GM23248 (cell line): Measurements from ENCODE around the gene KLHDC3. TPM values are rescaled to one million over a fixed set of nuclear protein-coding genes. Genes with fewer than 3 reads are reported as not detected.

Source experiments
- DNase-seq: peaks from one replicate; pipeline ENCODE4 v3.0.0-alpha.2; 2015
- H2AFZ ChIP-seq: fragments of 200-600 bp; sonication (generic); 2 replicates; pipeline ENCODE4 v1.6.1; 2016; ENCODE audit warnings: antibody characterized with exemption
- H3F3A ChIP-seq: fragments of 200-600 bp; sonication (generic); 2 replicates; pipeline ENCODE4 v1.6.1; 2016; ENCODE audit warnings: mild to moderate bottlenecking, antibody characterized with exemption, mixed run types; ENCODE audit not compliant: insufficient read depth
- H3K27ac ChIP-seq: fragments of 200-600 bp; sonication (generic); 2 replicates; pipeline ENCODE4 v1.5.1; 2016; ENCODE audit warnings: mild to moderate bottlenecking
- H3K27me3 ChIP-seq: fragments of 200-600 bp; sonication (generic); replicated peaks from 2 replicates; pipeline ENCODE4 v1.6.1; 2016; ENCODE audit warnings: mild to moderate bottlenecking; ENCODE audit not compliant: insufficient read depth
- H3K36me3 ChIP-seq: fragments of 200-600 bp; sonication (generic); 2 replicates; pipeline ENCODE4 v1.6.1; 2016; ENCODE audit warnings: low read depth, mild to moderate bottlenecking
- H3K4me1 ChIP-seq: fragments of 200-600 bp; sonication (generic); 2 replicates; pipeline ENCODE4 v1.6.1; 2016; ENCODE audit warnings: mild to moderate bottlenecking; ENCODE audit not compliant: insufficient read depth
- H3K4me2 ChIP-seq: fragments of 200-600 bp; sonication (generic); one replicate; pipeline ENCODE4 v1.6.1; 2016; ENCODE audit warnings: mild to moderate bottlenecking; ENCODE audit not compliant: unreplicated experiment
- H3K4me3 ChIP-seq: fragments of 200-600 bp; sonication (generic); 2 replicates; pipeline ENCODE4 v1.5.1; 2016; ENCODE audit warnings: mild to moderate bottlenecking
- H3K79me2 ChIP-seq: fragments of 200-600 bp; sonication (generic); 2 replicates; pipeline ENCODE4 v1.6.1; 2016; ENCODE audit warnings: mild to moderate bottlenecking; ENCODE audit not compliant: insufficient read depth
- H3K9ac ChIP-seq: fragments of 200-600 bp; sonication (generic); 2 replicates; pipeline ENCODE4 v1.6.1; 2016; ENCODE audit warnings: mild to moderate bottlenecking
- H3K9me2 ChIP-seq: fragments of 200-600 bp; sonication (generic); 2 replicates; pipeline ENCODE4 v1.6.1; 2016; ENCODE audit warnings: mixed run types, mild to moderate bottlenecking, moderate library complexity; ENCODE audit not compliant: insufficient read depth
- H3K9me3 ChIP-seq: fragments of 200-600 bp; sonication (generic); one replicate; pipeline ENCODE4 v1.6.1; 2017; ENCODE audit warnings: low read depth
- H4K20me1 ChIP-seq: fragments of 200-600 bp; sonication (generic); 2 replicates; pipeline ENCODE4 v1.6.0; 2016; ENCODE audit not compliant: insufficient read depth
- EZH2 ChIP-seq: fragments of 200-600 bp; sonication (generic); IDR thresholded peaks from 2 replicates; pipeline ENCODE4 v1.6.1; 2018; ENCODE audit warnings: antibody characterized with exemption, mild to moderate bottlenecking; ENCODE audit not compliant: insufficient read depth, poor library complexity, severe bottlenecking
- EZH2phosphoT487 ChIP-seq: fragments of 200-600 bp; sonication (generic); IDR thresholded peaks from 2 replicates; pipeline ENCODE4 v1.6.1; 2018; ENCODE audit warnings: antibody characterized with exemption, moderate library complexity, mild to moderate bottlenecking, low read depth; ENCODE audit not compliant: insufficient read depth
- WGBS, 2 experiments: methylation state at CpG; one replicate each; pipeline ENCODE4 v1.1.6; 2015 to 2017; ENCODE audit warnings: low lambda C conversion rate in 2 of 2, low coverage in 1 of 2; ENCODE audit errors: missing lambda C conversion rate in 2 of 2; 5-methylcytosine and 5-hydroxymethylcytosine counted together
- in situ Hi-C: fragments of 300-500 bp; cut with MboI; formaldehyde crosslinking; loops from 2 replicates; pipeline ENCODE4 v1.15.0; 2020
- polyA plus RNA-seq: library from polyadenylated mRNA; unstranded; fragments of >200 nt; fragmentation: Nextera tagmentation; extraction: Ambion mirVana; gene quantifications from 2 replicates; pipeline ENCODE4 v1.2.1, GENCODE V29; 2016
- total RNA-seq: library from RNA; depleted of rRNA; stranded (reverse); fragments of >200 nt; shearing (Covaris generic); gene quantifications from 2 replicates; pipeline ENCODE4 v1.2.3, GENCODE V29; 2014

The KLHDC3 gene
- total and polyA plus RNA-seq, 2 experiments from 2014 or later, result 94.3 to 129 TPM

DNA sequence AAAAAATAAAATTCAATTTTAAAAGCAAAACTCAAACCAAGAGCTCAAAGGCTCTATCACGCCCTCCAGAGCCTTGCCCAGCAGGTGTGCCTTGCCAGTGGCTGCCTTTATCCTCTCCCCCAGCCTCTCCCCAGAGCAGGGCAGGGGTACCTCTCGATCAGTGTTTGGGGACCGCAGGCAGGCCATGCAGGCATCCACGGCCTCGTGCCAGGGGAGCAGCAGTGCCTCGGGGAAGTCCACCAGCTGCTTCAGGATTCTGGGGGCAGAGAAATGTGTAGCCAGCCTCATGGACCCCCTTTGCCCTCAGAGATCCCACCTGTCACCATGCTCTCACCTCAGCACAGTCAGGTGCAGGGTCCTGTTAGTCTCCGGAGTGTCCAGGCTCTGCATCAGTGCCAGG is 33.9 kb downstream of the KLHDC3 start:
- H2AFZ ChIP-seq, result no peak overlapping the region
- TF ChIP-seq EZH2 (no peak), EZH2phosphoT487 (no peak)
- no peak overlapping the region for H3K27ac ChIP-seq
- H3K4me2 ChIP-seq, result no peak overlapping the region
- peaks cover 31% of the 10 kb centered on the region for H3K79me2 ChIP-seq
- no peak for DNase-seq
- no peaks in the 10 kb centered on the region for H3F3A ChIP-seq
- no peak overlapping the region for H3K9ac ChIP-seq
- in situ Hi-C loops, result no loop called here
- H3K9me2 ChIP-seq, result no peaks in the 10 kb centered on the region
- no peaks in the 10 kb centered on the region for H4K20me1 ChIP-seq
- H3K4me1 ChIP-seq, result peaks cover 24% of the 10 kb centered on the region
- H3K27me3 ChIP-seq, result no peaks in the 10 kb centered on the region
- peaks cover 19% of the 10 kb centered on the region; the same call in 1 of the 2 replicates for H3K36me3 ChIP-seq
- H3K9me3 ChIP-seq, result no peaks in the 10 kb centered on the region
- WGBS, 2 experiments, result 94 to 97% methylated on average over 7 of the region's 7 CpGs
- H3K4me3 ChIP-seq, result no peak overlapping the region

DNA sequence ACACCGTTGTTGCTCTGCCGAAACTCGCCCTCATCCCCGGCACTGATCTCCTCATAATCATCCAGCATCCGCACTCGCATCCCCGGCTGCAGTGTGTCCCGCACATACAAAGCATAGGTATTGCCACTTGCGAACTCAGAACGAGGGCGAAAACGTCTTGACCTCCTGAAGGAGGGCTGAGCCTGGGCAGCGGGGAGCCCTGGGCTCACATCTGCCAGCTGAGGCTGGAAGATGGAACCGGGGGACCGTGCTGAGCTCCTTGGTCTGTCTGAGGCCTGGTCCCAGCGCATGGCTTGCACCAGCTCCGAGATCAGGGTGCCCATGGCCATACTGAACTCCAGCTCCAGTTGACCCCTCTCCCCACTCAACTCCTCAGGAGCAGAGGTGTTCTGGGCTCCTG is 36.9 kb downstream of the KLHDC3 start:
- Histone ChIP-seq H3K4me2 (no peak overlapping the region), H4K20me1 (no peaks in the 10 kb centered on the region), H3K9me3 (no peaks in the 10 kb centered on the region), H3K4me3 (no peak overlapping the region), H3F3A (no peaks in the 10 kb centered on the region), H3K4me1 (peaks cover 24% of the 10 kb centered on the region), H3K36me3 (peaks cover 16% of the 10 kb centered on the region; the same call in 1 of the 2 replicates), H3K27ac (no peak overlapping the region), H3K79me2 (peaks cover 36% of the 10 kb centered on the region), H2AFZ (no peak overlapping the region), H3K9ac (peak overlapping the region; percentile 99; the same call in 1 of the 2 replicates), H3K9me2 (no peaks in the 10 kb centered on the region), H3K27me3 (no peaks in the 10 kb centered on the region)
- WGBS, 2 experiments, result 91% methylated on average over 17 of the region's 17 CpGs
- DNase-seq, result no peak
- TF ChIP-seq EZH2phosphoT487 (no peak), EZH2 (no peak)
- in situ Hi-C loops, result no loop called here

- Histone ChIP-seq H3K4me1 (peaks cover 24% of the 10 kb centered on the region), H3K79me2 (peaks cover 42% of the 10 kb centered on the region), H3K4me2 (peak overlapping the region; percentile 99), H3K27ac (peak overlapping the region; percentile 93), H3K36me3 (peaks cover 16% of the 10 kb centered on the region; the same call in 1 of the 2 replicates), H3K9me2 (no peaks in the 10 kb centered on the region), H3F3A (no peaks in the 10 kb centered on the region), H3K9me3 (no peaks in the 10 kb centered on the region), H2AFZ (no peak overlapping the region), H4K20me1 (no peaks in the 10 kb centered on the region), H3K4me3 (peak overlapping the region; percentile 93), H3K9ac (peak overlapping the region; percentile 99), H3K27me3 (no peaks in the 10 kb centered on the region)
- in situ Hi-C loops, result no loop called here
- 82 to 83% methylated on average over 19 of the region's 19 CpGs for WGBS, 2 experiments
- TF ChIP-seq EZH2phosphoT487, result no peak
- TF ChIP-seq EZH2, result no peak
- no peak for DNase-seq
Measured at GRCh38 chr6:43052225-43052841, 38.3 kb downstream of the KLHDC3 start.

DNA sequence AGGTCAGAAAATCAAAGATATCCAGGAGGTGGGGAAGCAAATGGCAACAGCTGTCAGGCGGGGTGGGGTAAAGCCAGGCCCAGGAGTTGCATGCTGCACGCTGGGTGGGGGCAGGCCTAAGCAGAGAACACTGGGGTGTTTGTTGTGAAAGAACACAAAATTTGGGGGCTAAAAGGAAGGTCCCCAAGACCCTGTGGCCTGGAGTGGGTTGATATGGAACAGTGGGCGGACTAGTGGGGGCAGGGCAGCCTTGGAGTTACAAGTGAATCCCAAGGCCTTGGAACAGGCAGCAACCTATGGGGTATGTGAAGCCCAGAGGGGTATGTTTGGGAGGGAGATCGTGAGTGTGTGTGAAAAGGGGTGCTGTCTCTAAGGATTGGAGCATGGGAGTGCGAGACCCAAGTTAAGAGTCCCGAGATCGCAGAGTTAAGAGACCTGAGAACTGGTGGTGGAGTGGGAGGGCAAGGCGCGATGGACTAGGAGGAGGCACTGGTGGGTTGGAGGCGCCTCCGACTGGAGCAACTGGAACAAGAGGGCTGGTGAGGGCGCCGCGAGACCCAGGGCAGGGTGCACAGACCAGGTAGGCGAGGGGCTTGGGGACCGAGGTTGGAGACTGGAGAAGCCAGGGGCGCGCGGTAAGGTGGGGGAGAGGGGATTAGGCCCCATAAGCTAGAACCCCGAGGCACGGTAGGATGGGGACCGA is 38.9 kb downstream of the KLHDC3 start:
- Histone ChIP-seq H2AFZ (peak overlapping the region; percentile 21; the same call in 1 of the 2 replicates), H3K4me1 (peaks cover 24% of the 10 kb centered on the region), H3K36me3 (peaks cover 15% of the 10 kb centered on the region), H3K4me3 (peak overlapping the region; percentile 93), H3K27me3 (no peaks in the 10 kb centered on the region), H3F3A (no peaks in the 10 kb centered on the region), H3K9ac (peak overlapping the region; percentile 99), H3K4me2 (peak overlapping the region; percentile 99), H3K27ac (peak overlapping the region; percentile 93), H3K9me3 (no peaks in the 10 kb centered on the region), H4K20me1 (no peaks in the 10 kb centered on the region), H3K79me2 (peaks cover 48% of the 10 kb centered on the region), H3K9me2 (no peaks in the 10 kb centered on the region)
- in situ Hi-C loops, result no loop called here
- TF ChIP-seq EZH2, result no peak
- no peak for TF ChIP-seq EZH2phosphoT487
- DNase-seq, result peak; percentile 67
- 9 to 13% methylated on average over 22 of the region's 22 CpGs for WGBS, 2 experiments
